ENCODE results near the gene TMEM272. TPM values are rescaled to one million over a fixed set of nuclear protein-coding genes. Genes with fewer than 3 reads are reported as not detected.
A peak's percentile ranks its signal among the peaks of the same experiment; 100 is the strongest.

Gene TMEM272
- total RNA-seq, result 1 to 10 TPM in 1 of 2 experiments, under 1 TPM in 1; 1.00 to 1.9 TPM

DNA sequence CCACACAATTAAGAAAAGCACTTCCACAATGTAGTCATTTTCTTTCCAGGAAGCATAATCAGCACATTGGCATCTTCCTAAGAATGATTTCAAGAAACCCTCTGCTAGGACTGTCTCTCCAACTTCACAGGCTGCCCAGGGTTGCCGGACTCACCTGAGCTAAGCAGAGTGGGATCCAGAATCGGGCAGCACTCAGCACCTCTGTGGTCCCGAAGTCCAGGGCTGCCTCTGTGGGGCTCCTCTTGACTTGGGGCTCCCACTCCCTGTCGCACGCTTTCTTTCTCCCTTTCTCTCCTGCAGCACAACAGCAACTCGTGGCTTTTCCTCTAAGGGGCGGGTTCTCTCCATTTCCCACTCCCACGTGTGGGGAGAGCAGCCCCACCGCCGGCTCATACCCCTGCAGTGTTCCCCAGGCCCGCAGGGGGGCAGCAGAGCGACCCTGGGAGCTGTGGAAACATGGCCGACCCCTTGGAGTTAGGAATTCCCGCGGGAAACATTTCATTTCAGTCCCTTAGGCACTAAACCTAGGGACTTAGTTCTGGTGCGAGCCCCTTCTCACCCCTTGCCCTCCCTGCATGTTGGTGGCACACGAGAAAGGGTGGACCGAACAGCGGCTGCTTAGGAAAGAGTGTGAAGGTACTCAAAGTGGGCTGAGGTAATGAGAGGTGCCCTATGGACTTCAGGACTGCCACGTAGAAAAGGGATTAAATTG is at the start of gene TMEM272:
TMEM272 (minus strand) TSS at position 316 of the 712 bp plus-strand sequence. CDS start 6,647 bp downstream, outside the sequence.
- no peak within 1 kb of the TSS for H3K27ac Mint-ChIP-seq
- POLR2A ChIA-PET, result no interaction called here

GRCh38 chr13:51894239-51894638 is 49.3 kb upstream of the TMEM272 start:
- ATAC-seq (ENCODE audit: low read depth), result no peak
- Mint-ChIP-seq H3K4me3 (no peak overlapping the region), H3K36me3 (no peaks in the 10 kb centered on the region), H3K27me3 (peaks cover 12% of the 10 kb centered on the region), H3K9me3 (no peaks in the 10 kb centered on the region), H3K4me1 (peaks cover 5% of the 10 kb centered on the region), H3K27ac (no peak overlapping the region)
- no peak for DNase-seq
- POLR2A ChIA-PET, result interaction anchor here (0.6 kb wide), 1 partner anchor 24 kb away, joined by 6 read pairs; no protein-coding TSS in a partner anchor

More for the DNA sequence above, at the start of gene TMEM272:
- H3K4me3 Mint-ChIP-seq, result peak within 1 kb of the TSS; percentile 77
- no peaks in the 10 kb centered on the region for H3K36me3 Mint-ChIP-seq
- no peaks in the 10 kb centered on the region for H3K9me3 Mint-ChIP-seq
- DNase-seq (peak; percentile 72), ATAC-seq (ENCODE audit: low read depth) (peak; percentile 44)
- H3K27me3 Mint-ChIP-seq, result peaks cover 11% of the 10 kb centered on the region
- H3K4me1 Mint-ChIP-seq, result peaks cover 12% of the 10 kb centered on the region

DNA sequence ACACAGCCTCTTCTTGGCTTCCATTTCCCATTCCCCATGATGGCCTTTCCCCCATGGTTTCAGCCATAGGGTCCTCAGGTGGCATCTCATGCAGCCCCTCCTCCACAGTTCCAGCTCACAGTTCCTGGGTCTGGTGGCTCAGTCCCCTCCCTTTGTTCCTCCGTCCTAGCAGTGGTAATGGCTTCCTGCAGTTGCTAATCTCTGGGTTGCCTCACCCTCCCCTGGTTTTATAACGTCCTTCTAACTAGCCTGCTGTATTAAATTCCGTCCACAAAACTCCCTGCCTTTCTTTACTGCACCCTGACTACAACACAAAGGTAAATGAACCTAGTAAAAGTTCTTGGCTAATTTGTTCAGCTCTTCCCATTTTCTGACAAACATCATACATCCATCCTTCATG is 47.7 kb upstream of the TMEM272 start:
- H3K4me3 Mint-ChIP-seq, result no peak overlapping the region
- no peak for DNase-seq
- peaks cover 5% of the 10 kb centered on the region for H3K4me1 Mint-ChIP-seq
- POLR2A ChIA-PET, result no interaction called here
- H3K27me3 Mint-ChIP-seq, result peaks cover 6% of the 10 kb centered on the region
- no peaks in the 10 kb centered on the region for H3K9me3 Mint-ChIP-seq
- H3K27ac Mint-ChIP-seq, result no peak overlapping the region
- no peaks in the 10 kb centered on the region for H3K36me3 Mint-ChIP-seq
- no peak for ATAC-seq (ENCODE audit: low read depth)

DNA sequence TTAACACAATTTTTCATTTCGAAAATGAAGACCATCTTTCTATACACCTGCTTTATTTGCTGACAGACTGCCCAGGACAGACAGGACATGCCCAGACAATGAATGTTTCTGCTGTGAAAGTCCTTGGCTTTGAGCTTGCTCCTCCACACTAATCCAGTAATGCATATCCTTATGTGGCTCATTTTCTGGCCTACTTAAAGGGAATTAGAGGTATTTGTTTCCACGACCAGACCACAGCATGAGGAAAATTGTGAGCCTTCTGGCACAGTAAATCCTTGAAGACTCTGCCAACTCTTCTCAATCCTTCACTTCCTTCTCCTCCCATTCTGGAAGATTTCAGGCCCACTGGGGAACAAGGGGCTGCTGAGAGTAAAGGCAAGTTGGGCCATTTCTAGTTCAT is 42.5 kb upstream of the TMEM272 start:
- Mint-ChIP-seq H3K36me3 (peaks cover 1% of the 10 kb centered on the region), H3K9me3 (peaks cover 4% of the 10 kb centered on the region), H3K4me3 (no peak overlapping the region), H3K4me1 (no peaks in the 10 kb centered on the region), H3K27ac (no peak overlapping the region), H3K27me3 (peaks cover 9% of the 10 kb centered on the region)
- DNase-seq (no peak), ATAC-seq (ENCODE audit: low read depth) (no peak)
- POLR2A ChIA-PET, result interaction anchor here (0.6 kb wide), 1 partner anchor 1776 kb away, joined by 3 read pairs; no protein-coding TSS in a partner anchor

- ATAC-seq (ENCODE audit: low read depth), result no peak
These were observed 40.7 kb upstream of the TMEM272 start for GRCh38 chr13:51885651-51886050.

GRCh38 chr13:51883226-51883600 is 38.2 kb upstream of the TMEM272 start:
- DNase-seq (no peak), ATAC-seq (ENCODE audit: low read depth) (no peak)
- Mint-ChIP-seq H3K27ac (no peak overlapping the region), H3K36me3 (peaks cover 1% of the 10 kb centered on the region), H3K27me3 (peaks cover 9% of the 10 kb centered on the region), H3K9me3 (peaks cover 5% of the 10 kb centered on the region), H3K4me1 (peaks cover 2% of the 10 kb centered on the region), H3K4me3 (no peak overlapping the region)
- POLR2A ChIA-PET, result interaction anchor here (0.5 kb wide), 1 partner anchor 599 kb away, joined by 4 read pairs; no protein-coding TSS in a partner anchor

More at GRCh38 chr13:51885651-51886050, 40.7 kb upstream of the TMEM272 start:
- Mint-ChIP-seq H3K9me3 (peaks cover 5% of the 10 kb centered on the region), H3K4me1 (no peaks in the 10 kb centered on the region), H3K27me3 (peaks cover 9% of the 10 kb centered on the region), H3K4me3 (no peak overlapping the region), H3K36me3 (peaks cover 1% of the 10 kb centered on the region), H3K27ac (no peak overlapping the region)
- POLR2A ChIA-PET, result no interaction called here
- no peak for DNase-seq

DNA sequence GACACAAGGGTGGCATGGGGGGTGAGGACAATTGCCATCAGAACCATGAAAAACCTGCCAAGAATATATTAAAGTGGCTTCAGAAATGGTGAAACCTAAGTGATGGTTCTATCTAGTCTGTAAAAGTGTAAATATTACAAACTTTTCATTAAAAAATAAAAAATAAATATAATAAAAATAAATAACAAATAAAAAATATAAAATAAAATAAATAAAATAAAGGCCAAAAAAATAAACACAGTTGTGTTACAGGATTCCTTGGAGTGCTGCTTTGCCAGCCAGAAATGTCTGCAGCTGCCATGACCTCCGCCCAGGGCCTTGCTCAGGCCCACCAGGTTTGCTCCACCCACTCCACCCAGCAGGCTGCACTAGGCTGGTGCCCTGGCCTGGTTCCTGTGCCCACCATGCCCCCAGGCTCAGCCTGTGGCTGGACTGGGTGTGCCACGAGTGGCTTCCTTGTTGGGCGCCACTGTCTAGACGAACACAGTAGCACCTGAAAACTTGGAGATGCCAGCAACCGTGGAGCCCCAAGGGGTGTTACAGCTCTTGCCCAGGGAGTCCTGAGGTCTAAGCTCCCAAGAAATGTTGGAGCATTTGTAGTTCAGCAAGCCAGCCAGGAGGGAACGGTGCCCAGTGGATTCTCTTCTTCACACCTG is 37.7 kb upstream of the TMEM272 start:
- ATAC-seq (ENCODE audit: low read depth) (no peak), DNase-seq (no peak)
- H3K4me1 Mint-ChIP-seq, result peaks cover 2% of the 10 kb centered on the region
- no peak overlapping the region for H3K27ac Mint-ChIP-seq
- H3K27me3 Mint-ChIP-seq, result peaks cover 12% of the 10 kb centered on the region
- POLR2A ChIA-PET, result no interaction called here
- H3K36me3 Mint-ChIP-seq, result peaks cover 1% of the 10 kb centered on the region
- peaks cover 5% of the 10 kb centered on the region for H3K9me3 Mint-ChIP-seq
- no peak overlapping the region for H3K4me3 Mint-ChIP-seq

DNA sequence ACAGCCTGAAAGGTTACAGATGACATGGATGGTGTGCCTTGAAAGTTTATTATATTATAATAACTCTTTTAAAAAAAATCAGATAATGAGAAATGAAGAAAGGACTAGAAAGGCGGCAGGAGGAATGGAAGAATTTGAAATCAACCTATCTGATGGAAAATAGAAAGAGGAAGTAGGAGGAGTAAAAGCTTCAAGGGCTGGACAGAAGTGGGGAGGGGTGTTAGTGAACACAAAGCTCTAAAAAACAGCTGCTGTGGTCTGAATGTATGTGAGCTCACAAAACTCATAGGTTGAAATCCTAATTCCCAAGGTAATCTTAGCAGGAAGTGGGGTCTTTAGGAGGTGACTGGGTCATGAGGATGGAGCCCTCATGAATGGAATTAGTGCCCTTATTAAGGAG is 36.3 kb upstream of the TMEM272 start:
- POLR2A ChIA-PET, result no interaction called here
- no peak overlapping the region for H3K27ac Mint-ChIP-seq
- no peak for ATAC-seq (ENCODE audit: low read depth)
- no peak for DNase-seq
- no peak overlapping the region for H3K4me3 Mint-ChIP-seq
- H3K36me3 Mint-ChIP-seq, result peaks cover 1% of the 10 kb centered on the region
- H3K9me3 Mint-ChIP-seq, result peaks cover 5% of the 10 kb centered on the region
- H3K27me3 Mint-ChIP-seq, result peaks cover 15% of the 10 kb centered on the region
- peaks cover 2% of the 10 kb centered on the region for H3K4me1 Mint-ChIP-seq

- ATAC-seq (ENCODE audit: low read depth) (no peak), DNase-seq (no peak)
- peaks cover 5% of the 10 kb centered on the region for H3K9me3 Mint-ChIP-seq
- no peak overlapping the region for H3K27ac Mint-ChIP-seq
- H3K36me3 Mint-ChIP-seq, result peaks cover 1% of the 10 kb centered on the region
- H3K4me1 Mint-ChIP-seq, result peaks cover 2% of the 10 kb centered on the region
- peaks cover 13% of the 10 kb centered on the region for H3K27me3 Mint-ChIP-seq
- H3K4me3 Mint-ChIP-seq, result no peak overlapping the region
- POLR2A ChIA-PET, result no interaction called here
These were observed 34.2 kb upstream of the TMEM272 start for GRCh38 chr13:51879133-51879532.

GRCh38 chr13:51874651-51875050 is 29.7 kb upstream of the TMEM272 start:
- Mint-ChIP-seq H3K27ac (no peak overlapping the region), H3K27me3 (peaks cover 15% of the 10 kb centered on the region), H3K4me3 (no peak overlapping the region), H3K36me3 (no peaks in the 10 kb centered on the region), H3K4me1 (peaks cover 5% of the 10 kb centered on the region), H3K9me3 (no peaks in the 10 kb centered on the region)
- POLR2A ChIA-PET, result no interaction called here
- no peak for ATAC-seq (ENCODE audit: low read depth)
- DNase-seq, result no peak

DNA sequence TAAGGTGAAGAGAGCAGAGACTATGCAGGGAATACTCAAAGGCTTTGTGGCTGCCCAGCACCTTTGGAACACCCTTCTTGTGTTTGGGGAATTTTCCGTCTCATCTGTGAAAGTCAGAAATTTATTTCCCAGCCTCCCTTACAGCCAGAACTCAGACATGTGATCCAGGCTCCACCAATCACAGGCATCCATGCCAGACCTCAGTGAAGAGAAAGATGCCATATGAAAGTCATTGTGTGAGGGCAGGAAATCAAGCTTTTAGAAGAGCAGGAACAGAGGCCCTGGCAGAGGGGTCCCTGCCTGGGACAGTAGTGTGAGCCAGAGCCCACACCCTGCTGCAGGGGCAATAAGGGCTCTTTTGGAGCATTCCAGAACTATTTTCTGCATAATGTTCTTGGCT is 28.9 kb upstream of the TMEM272 start:
- Mint-ChIP-seq H3K36me3 (no peaks in the 10 kb centered on the region), H3K4me3 (no peak overlapping the region), H3K4me1 (peaks cover 7% of the 10 kb centered on the region), H3K27me3 (peaks cover 21% of the 10 kb centered on the region), H3K9me3 (no peaks in the 10 kb centered on the region), H3K27ac (no peak overlapping the region)
- ATAC-seq (ENCODE audit: low read depth), result no peak
- POLR2A ChIA-PET, result no interaction called here
- DNase-seq, result no peak

- Mint-ChIP-seq H3K4me1 (peaks cover 5% of the 10 kb centered on the region), H3K4me3 (no peak overlapping the region), H3K9me3 (no peaks in the 10 kb centered on the region), H3K27me3 (peaks cover 24% of the 10 kb centered on the region), H3K36me3 (no peaks in the 10 kb centered on the region), H3K27ac (no peak overlapping the region)
- ATAC-seq (ENCODE audit: low read depth), result no peak
- POLR2A ChIA-PET, result no interaction called here
- DNase-seq, result no peak
These were observed 28.3 kb upstream of the TMEM272 start for GRCh38 chr13:51873117-51873798.

GRCh38 chr13:51870616-51871015 is 25.6 kb upstream of the TMEM272 start:
- ATAC-seq (ENCODE audit: low read depth), result no peak
- no peaks in the 10 kb centered on the region for H3K36me3 Mint-ChIP-seq
- no peak overlapping the region for H3K4me3 Mint-ChIP-seq
- peaks cover 5% of the 10 kb centered on the region for H3K4me1 Mint-ChIP-seq
- no peak for DNase-seq
- H3K27ac Mint-ChIP-seq, result no peak overlapping the region
- POLR2A ChIA-PET, result no interaction called here
- H3K27me3 Mint-ChIP-seq, result peaks cover 20% of the 10 kb centered on the region
- H3K9me3 Mint-ChIP-seq, result no peaks in the 10 kb centered on the region
